ENCODE measurements around the gene MYH7.
"Not testable (repeated sequence)": the region's sequence is repeated elsewhere in the genome, so short reads cannot be mapped to it uniquely, and the experiment has no call there.

Gene MYH7

GRCh38 chr14:23386999-23387398, 48.5 kb downstream of the MYH7 start:
- Histone ChIP-seq H3K9me3 (ENCODE audit: control insufficient read depth, insufficient read depth, low read depth, low read length) (no peaks in the 10 kb centered on the region), H3K36me3 (ENCODE audit: control insufficient read depth in 2 of 2, insufficient read depth in 1 of 2, low read length in 2 of 2) (no peaks in the 10 kb centered on the region), H3K4me1 (ENCODE audit: control insufficient read depth, insufficient read depth, low read length) (no peaks in the 10 kb centered on the region), H3K27ac (ENCODE audit: extremely low read depth, low read depth, low read length) (no peak overlapping the region), H3K4me3 (ENCODE audit: low read depth, low read length) (no peak overlapping the region)
- CTCF ChIA-PET: interaction anchor here (1.5 kb wide), 1 partner anchor 60 kb away, joined by 3 read pairs; no protein-coding TSS in a partner anchor
- TF ChIP-seq ZNF335 (tag by site-specific recombination; conservative IDR thresholded peaks at IDR 0.05) (no peak), ZNF548 (tag by site-specific recombination; IDR thresholded peaks at IDR 0.05) (no peak), ZNF629 (tag by site-specific recombination; IDR thresholded peaks at IDR 0.05) (no peak), ZNF266 (tag by site-specific recombination; IDR thresholded peaks at IDR 0.05; ENCODE audit: low read depth) (no peak), ZNF549 (tag by site-specific recombination; IDR thresholded peaks at IDR 0.05) (no peak), SETDB1 (IDR thresholded peaks at IDR 0.05; ENCODE audit: insufficient read length, low read length) (no peak), IKZF3 (tag by site-specific recombination; IDR thresholded peaks at IDR 0.05) (no peak), ZNF530 (tag by site-specific recombination; IDR thresholded peaks at IDR 0.05; ENCODE audit: low read depth) (no peak), ZNF610 (tag by site-specific recombination; IDR thresholded peaks at IDR 0.05; ENCODE audit: borderline replicate concordance) (no peak), ZNF10 (tag by site-specific recombination; IDR thresholded peaks at IDR 0.05) (no peak), MEIS1 (CRISPR knock-in tag; IDR thresholded peaks at IDR 0.05; ENCODE audit: borderline replicate concordance) (no peak), ZNF133 (tag by site-specific recombination; IDR thresholded peaks at IDR 0.05) (no peak), ZFP37 (tag by site-specific recombination; IDR thresholded peaks at IDR 0.05) (no peak), YY1 (tag by site-specific recombination; IDR thresholded peaks at IDR 0.05) (no peak), ZNF707 (tag by site-specific recombination; IDR thresholded peaks at IDR 0.05) (no peak), PRDM6 (tag by site-specific recombination; IDR thresholded peaks at IDR 0.05) (no peak)
- TF ChIP-seq, protein P1, sequence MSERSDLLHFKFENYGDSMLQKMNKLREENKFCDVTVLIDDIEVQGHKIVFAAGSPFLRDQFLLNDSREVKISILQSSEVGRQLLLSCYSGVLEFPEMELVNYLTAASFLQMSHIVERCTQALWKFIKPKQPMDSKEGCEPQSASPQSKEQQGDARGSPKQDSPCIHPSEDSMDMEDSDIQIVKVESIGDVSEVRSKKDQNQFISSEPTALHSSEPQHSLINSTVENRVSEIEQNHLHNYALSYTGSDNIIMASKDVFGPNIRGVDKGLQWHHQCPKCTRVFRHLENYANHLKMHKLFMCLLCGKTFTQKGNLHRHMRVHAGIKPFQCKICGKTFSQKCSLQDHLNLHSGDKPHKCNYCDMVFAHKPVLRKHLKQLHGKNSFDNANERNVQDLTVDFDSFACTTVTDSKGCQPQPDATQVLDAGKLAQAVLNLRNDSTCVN (tag by site-specific recombination; optimal IDR thresholded peaks at IDR 0.05): no peak
- TF ChIP-seq, protein P2, sequence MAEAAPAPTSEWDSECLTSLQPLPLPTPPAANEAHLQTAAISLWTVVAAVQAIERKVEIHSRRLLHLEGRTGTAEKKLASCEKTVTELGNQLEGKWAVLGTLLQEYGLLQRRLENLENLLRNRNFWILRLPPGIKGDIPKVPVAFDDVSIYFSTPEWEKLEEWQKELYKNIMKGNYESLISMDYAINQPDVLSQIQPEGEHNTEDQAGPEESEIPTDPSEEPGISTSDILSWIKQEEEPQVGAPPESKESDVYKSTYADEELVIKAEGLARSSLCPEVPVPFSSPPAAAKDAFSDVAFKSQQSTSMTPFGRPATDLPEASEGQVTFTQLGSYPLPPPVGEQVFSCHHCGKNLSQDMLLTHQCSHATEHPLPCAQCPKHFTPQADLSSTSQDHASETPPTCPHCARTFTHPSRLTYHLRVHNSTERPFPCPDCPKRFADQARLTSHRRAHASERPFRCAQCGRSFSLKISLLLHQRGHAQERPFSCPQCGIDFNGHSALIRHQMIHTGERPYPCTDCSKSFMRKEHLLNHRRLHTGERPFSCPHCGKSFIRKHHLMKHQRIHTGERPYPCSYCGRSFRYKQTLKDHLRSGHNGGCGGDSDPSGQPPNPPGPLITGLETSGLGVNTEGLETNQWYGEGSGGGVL (tag by site-specific recombination; IDR thresholded peaks at IDR 0.05): no peak
- POLR2A ChIA-PET: no interaction called here

DNA sequence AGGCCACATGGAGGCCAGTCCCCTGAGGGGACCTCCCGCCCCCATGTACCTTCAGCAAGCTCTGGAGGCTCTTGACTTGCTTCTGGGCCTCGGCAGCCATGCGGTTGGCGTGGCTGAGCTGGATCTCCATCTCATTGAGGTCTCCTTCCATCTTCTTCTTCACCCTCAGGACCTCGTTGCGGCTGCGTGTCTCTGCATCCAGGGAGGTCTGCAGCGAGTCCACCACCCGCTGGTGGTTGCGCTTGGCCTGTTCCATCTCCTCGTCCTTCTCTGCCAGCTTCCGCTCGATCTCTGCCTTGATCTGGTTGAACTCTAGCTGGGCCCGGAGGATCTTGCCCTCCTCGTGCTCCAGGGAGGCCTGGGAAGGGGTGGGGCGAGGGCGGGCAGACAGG, 49.2 kb downstream of the MYH7 start:
- CTCF ChIA-PET: interaction anchor here (1.3 to 1.5 kb wide), 2 partner anchors 26 to 59 kb away, joined by 3 to 4 read pairs; no protein-coding TSS in a partner anchor
- H3K27ac ChIP-seq (ENCODE audit: extremely low read depth, low read depth, low read length); H3K4me3 ChIP-seq (ENCODE audit: low read depth, low read length); H3K4me1 ChIP-seq (ENCODE audit: control insufficient read depth, insufficient read depth, low read length); POLR2A ChIA-PET; H3K36me3 ChIP-seq (ENCODE audit: control insufficient read depth in 2 of 2, insufficient read depth in 1 of 2, low read length in 2 of 2); H3K9me3 ChIP-seq (ENCODE audit: control insufficient read depth, insufficient read depth, low read depth, low read length): not testable (repeated sequence)

Data from HEK293 (cell line).